ENCODE results near the gene ME1.

Gene ME1

DNA sequence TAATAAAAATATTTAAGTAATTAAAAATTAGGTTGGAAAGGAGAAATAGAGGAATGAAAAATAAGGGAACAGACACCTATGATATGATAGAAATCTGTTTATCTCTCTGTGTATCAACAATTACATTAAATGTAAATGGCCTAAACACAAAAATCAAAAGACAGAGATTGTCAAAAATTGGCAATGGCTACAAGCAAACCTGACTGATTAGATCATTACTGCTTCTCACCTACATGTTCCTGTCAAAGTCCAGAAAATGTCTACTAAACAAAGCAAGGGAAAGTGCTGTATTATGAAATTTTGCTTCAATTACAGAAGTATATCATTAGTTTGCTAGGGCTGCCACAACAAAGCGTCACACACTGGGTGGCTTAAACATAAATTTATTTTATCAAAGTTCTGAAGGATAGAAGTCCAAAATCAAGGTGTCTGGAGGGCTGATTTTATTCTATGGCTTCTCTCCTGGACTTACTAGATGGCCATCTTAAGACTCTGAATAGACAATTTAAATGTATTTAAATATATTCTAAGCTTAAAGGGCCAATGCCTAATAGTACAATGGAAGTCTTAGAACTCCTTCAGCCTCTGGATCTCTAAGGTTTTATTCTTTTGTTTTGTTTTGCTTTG is 6.3 kb downstream of the ME1 start:
- no peak overlapping the region for H3K27ac ChIP-seq
- no peaks in the 10 kb centered on the region for H3K27me3 ChIP-seq
- no peak for TF ChIP-seq Cebpa-rat (IDR thresholded peaks at IDR 0.05)
- no peak overlapping the region for H3K4me2 ChIP-seq
- no peaks in the 10 kb centered on the region for H3K36me3 ChIP-seq
- peaks cover 9 to 21% (median 11%) of the 10 kb centered on the region in 11 experiments; a peak in 19 of 22 replicates for H3K9me3 ChIP-seq (replicated peaks in 1 of 11)
- no peaks in the 10 kb centered on the region for H4K20me1 ChIP-seq
- no peak overlapping the region for H3K4me3 ChIP-seq
- H3K9ac ChIP-seq = no peak overlapping the region
- H3K4me1 ChIP-seq = no peaks in the 10 kb centered on the region

- H3K9ac ChIP-seq = no peak overlapping the region
- peak overlapping the region in 2 of 11 experiments; percentile 14 to 21; a peak in 2 of 22 replicates for H3K4me2 ChIP-seq
- no peaks in the 10 kb centered on the region for H3K9me3 ChIP-seq (replicated peaks in 1 of 11)
- H3K27ac ChIP-seq = no peak overlapping the region
- H3K4me1 ChIP-seq = peaks cover 0 to 11% (median 0%) of the 10 kb centered on the region in 10 experiments; a peak in 3 of 20 replicates
- H3K4me3 ChIP-seq = no peak overlapping the region
- H3K36me3 ChIP-seq = no peaks in the 10 kb centered on the region
- H3K27me3 ChIP-seq = no peaks in the 10 kb centered on the region
- H4K20me1 ChIP-seq = no peaks in the 10 kb centered on the region
- no peak for TF ChIP-seq Cebpa-rat (IDR thresholded peaks at IDR 0.05)
Measured at GRCh38 chr6:83417880-83418663, 12.8 kb downstream of the ME1 start.

- no peaks in the 10 kb centered on the region for H3K27me3 ChIP-seq
- no peak overlapping the region for H3K4me3 ChIP-seq
- no peak overlapping the region for H3K4me2 ChIP-seq
- TF ChIP-seq Cebpa-rat (IDR thresholded peaks at IDR 0.05) = no peak
- no peak overlapping the region for H3K27ac ChIP-seq
- H3K36me3 ChIP-seq = no peaks in the 10 kb centered on the region
- no peaks in the 10 kb centered on the region for H4K20me1 ChIP-seq
- H3K4me1 ChIP-seq = peaks cover 0 to 1% (median 0%) of the 10 kb centered on the region in 10 experiments; a peak in 3 of 20 replicates
- H3K9ac ChIP-seq = no peak overlapping the region
- H3K9me3 ChIP-seq (replicated peaks in 1 of 11) = no peaks in the 10 kb centered on the region
Measured at GRCh38 chr6:83413068-83413467, 17.8 kb downstream of the ME1 start.

- Histone ChIP-seq H3K4me1 (no peaks in the 10 kb centered on the region), H3K36me3 (no peaks in the 10 kb centered on the region), H3K27ac (no peak overlapping the region), H3K9ac (no peak overlapping the region), H4K20me1 (no peaks in the 10 kb centered on the region), H3K4me2 (no peak overlapping the region), H3K4me3 (no peak overlapping the region), H3K27me3 (no peaks in the 10 kb centered on the region), H3K9me3 (replicated peaks in 1 of 11) (no peaks in the 10 kb centered on the region)
- TF ChIP-seq Cebpa-rat (IDR thresholded peaks at IDR 0.05) = no peak
Measured at GRCh38 chr6:83411731-83412130, 19.1 kb downstream of the ME1 start.

DNA sequence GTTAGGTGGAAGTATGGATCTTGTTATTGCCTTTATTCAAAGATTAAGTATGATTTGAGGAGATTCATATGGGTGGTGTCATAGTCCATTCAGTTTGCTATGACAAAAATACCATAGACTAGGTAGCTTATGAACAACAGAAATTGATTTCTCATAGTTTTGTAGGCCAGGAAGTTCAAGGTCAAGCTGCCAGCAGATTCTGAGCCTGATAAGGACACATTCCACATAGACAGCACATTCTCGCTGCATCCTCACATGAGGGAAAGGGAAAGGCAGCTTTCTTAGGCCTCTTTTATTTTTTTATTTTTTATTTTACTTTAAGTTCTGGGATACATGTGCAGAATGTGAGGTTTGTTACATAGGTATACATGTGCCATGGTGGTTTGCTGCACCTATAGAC is 27.7 kb downstream of the ME1 start:
- no peaks in the 10 kb centered on the region for H3K9me3 ChIP-seq (replicated peaks in 1 of 11)
- no peaks in the 10 kb centered on the region for H3K27me3 ChIP-seq
- TF ChIP-seq Cebpa-rat (IDR thresholded peaks at IDR 0.05) = no peak
- no peaks in the 10 kb centered on the region for H4K20me1 ChIP-seq
- no peak overlapping the region for H3K9ac ChIP-seq
- H3K4me3 ChIP-seq = no peak overlapping the region
- no peak overlapping the region for H3K27ac ChIP-seq
- H3K36me3 ChIP-seq = no peaks in the 10 kb centered on the region
- no peaks in the 10 kb centered on the region for H3K4me1 ChIP-seq
- H3K4me2 ChIP-seq = no peak overlapping the region

DNA sequence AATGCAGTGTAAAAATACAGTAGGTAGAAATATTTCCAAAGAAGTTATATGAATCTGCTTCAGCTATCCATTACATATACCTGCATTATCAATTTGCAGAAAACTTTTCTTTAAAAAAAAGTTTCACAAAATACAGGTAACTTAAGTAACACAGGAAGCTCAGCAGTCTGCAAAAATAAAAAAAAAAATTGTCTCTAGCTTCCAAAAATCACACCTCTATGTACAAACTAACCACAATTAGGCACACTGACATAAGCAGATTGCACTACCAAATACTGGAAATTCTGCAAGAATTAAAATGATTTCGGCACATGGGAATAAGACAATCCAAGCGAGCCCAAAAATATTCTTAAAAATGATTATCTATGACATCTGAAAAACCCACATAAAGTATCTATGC is 41.2 kb downstream of the ME1 start:
- Histone ChIP-seq H3K36me3 (no peaks in the 10 kb centered on the region), H3K27ac (no peak overlapping the region), H3K9ac (no peak overlapping the region), H3K27me3 (no peaks in the 10 kb centered on the region), H3K4me1 (no peaks in the 10 kb centered on the region), H3K4me2 (no peak overlapping the region), H3K9me3 (replicated peaks in 1 of 11) (no peaks in the 10 kb centered on the region), H3K4me3 (no peak overlapping the region), H4K20me1 (no peaks in the 10 kb centered on the region)
- TF ChIP-seq Cebpa-rat (IDR thresholded peaks at IDR 0.05) = no peak

DNA sequence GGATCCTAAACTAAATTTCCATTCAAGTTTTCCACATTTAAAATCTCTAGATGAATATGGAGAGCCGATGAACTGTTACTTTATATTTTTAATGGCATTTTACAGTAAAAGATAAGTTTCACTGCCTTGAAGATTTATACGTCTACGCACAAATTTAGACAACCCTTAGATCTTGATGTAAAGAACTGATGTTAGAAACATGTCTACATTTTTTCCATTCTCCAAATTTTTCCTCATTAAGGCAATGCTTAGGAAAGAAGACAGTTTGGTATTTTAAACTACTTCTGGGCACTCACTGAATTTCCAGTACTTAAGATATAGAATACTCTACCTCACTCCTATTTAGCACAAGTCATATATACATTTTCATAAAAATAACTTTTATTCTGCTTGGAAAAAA is 45.4 kb downstream of the ME1 start:
- Histone ChIP-seq H3K27ac (no peak overlapping the region), H3K4me2 (no peak overlapping the region), H3K9me3 (replicated peaks in 1 of 11) (no peaks in the 10 kb centered on the region), H3K9ac (no peak overlapping the region), H4K20me1 (no peaks in the 10 kb centered on the region), H3K27me3 (no peaks in the 10 kb centered on the region), H3K4me3 (no peak overlapping the region), H3K36me3 (no peaks in the 10 kb centered on the region), H3K4me1 (peaks cover 0 to 7% (median 0%) of the 10 kb centered on the region in 10 experiments; a peak in 3 of 20 replicates)
- TF ChIP-seq Cebpa-rat (IDR thresholded peaks at IDR 0.05) = no peak

GRCh38 chr6:83384751-83385150 is 46.1 kb downstream of the ME1 start:
- H3K27me3 ChIP-seq = no peaks in the 10 kb centered on the region
- no peaks in the 10 kb centered on the region for H4K20me1 ChIP-seq
- H3K27ac ChIP-seq = no peak overlapping the region
- no peak for TF ChIP-seq Cebpa-rat (IDR thresholded peaks at IDR 0.05)
- H3K4me3 ChIP-seq = no peak overlapping the region
- peaks cover 0 to 7% (median 0%) of the 10 kb centered on the region in 10 experiments; a peak in 3 of 20 replicates for H3K4me1 ChIP-seq
- no peak overlapping the region for H3K4me2 ChIP-seq
- no peak overlapping the region for H3K9ac ChIP-seq
- H3K9me3 ChIP-seq (replicated peaks in 1 of 11) = no peaks in the 10 kb centered on the region
- H3K36me3 ChIP-seq = no peaks in the 10 kb centered on the region

- Histone ChIP-seq H3K4me3 (no peak overlapping the region), H3K9ac (no peak overlapping the region), H3K9me3 (replicated peaks in 1 of 11) (no peaks in the 10 kb centered on the region), H4K20me1 (no peaks in the 10 kb centered on the region), H3K36me3 (no peaks in the 10 kb centered on the region), H3K4me2 (no peak overlapping the region), H3K27me3 (no peaks in the 10 kb centered on the region), H3K27ac (no peak overlapping the region), H3K4me1 (peaks cover 0 to 7% (median 0%) of the 10 kb centered on the region in 10 experiments; a peak in 3 of 20 replicates)
- TF ChIP-seq Cebpa-rat (IDR thresholded peaks at IDR 0.05) = no peak
Measured at GRCh38 chr6:83381949-83382348, 48.9 kb downstream of the ME1 start.
